ENCODE data around the gene SV2B.

The SV2B gene

GRCh38 chr15:91158415-91159394 is 58.6 kb downstream of the SV2B start:
- TF ChIP-seq HOXD13 (CRISPR knock-in tag; IDR thresholded peaks at IDR 0.05; ENCODE audit: borderline replicate concordance) (no peak), ZNF791 (tag by site-specific recombination; IDR thresholded peaks at IDR 0.05) (no peak), ZNF223 (tag by site-specific recombination; IDR thresholded peaks at IDR 0.05) (no peak)
- no peak overlapping the region for H3K4me3 ChIP-seq (ENCODE audit: low read depth, low read length)
- ChIA-PET POLR2A (no interaction called here), CTCF (interaction anchor here (0.7 to 1.2 kb wide), 3 partner anchors 103 to 1167 kb away, joined by 3 to 7 read pairs (median 6); no protein-coding TSS in a partner anchor)
- no peaks in the 10 kb centered on the region for H3K36me3 ChIP-seq (ENCODE audit: control insufficient read depth in 2 of 2, insufficient read depth in 1 of 2, low read length in 2 of 2)
- H3K4me1 ChIP-seq (ENCODE audit: control insufficient read depth, insufficient read depth, low read length): no peaks in the 10 kb centered on the region
- H3K27ac ChIP-seq (ENCODE audit: extremely low read depth, low read depth, low read length): no peak overlapping the region
- no peaks in the 10 kb centered on the region for H3K9me3 ChIP-seq (ENCODE audit: control insufficient read depth, insufficient read depth, low read depth, low read length)

GRCh38 chr15:91165850-91166249 is 65.8 kb downstream of the SV2B start:
- H3K4me1 ChIP-seq (ENCODE audit: control insufficient read depth, insufficient read depth, low read length): no peaks in the 10 kb centered on the region
- H3K4me3 ChIP-seq (ENCODE audit: low read depth, low read length): no peak overlapping the region
- peaks cover 3% of the 10 kb centered on the region; the same call in 1 of the 2 replicates for H3K9me3 ChIP-seq (ENCODE audit: control insufficient read depth, insufficient read depth, low read depth, low read length)
- H3K36me3 ChIP-seq (ENCODE audit: control insufficient read depth in 2 of 2, insufficient read depth in 1 of 2, low read length in 2 of 2): no peaks in the 10 kb centered on the region
- TF ChIP-seq SETDB1 (IDR thresholded peaks at IDR 0.05; ENCODE audit: insufficient read length, low read length) (peak; percentile 93), TRIM28 (IDR thresholded peaks at IDR 0.05; ENCODE audit: borderline replicate concordance, low read length) (peak; percentile 90), ZNF626 (tag by site-specific recombination; IDR thresholded peaks at IDR 0.05) (0 out of 2 replicates have a peak, but pooled peaks have one; percentile 60)
- TF ChIP-seq, protein P1, sequence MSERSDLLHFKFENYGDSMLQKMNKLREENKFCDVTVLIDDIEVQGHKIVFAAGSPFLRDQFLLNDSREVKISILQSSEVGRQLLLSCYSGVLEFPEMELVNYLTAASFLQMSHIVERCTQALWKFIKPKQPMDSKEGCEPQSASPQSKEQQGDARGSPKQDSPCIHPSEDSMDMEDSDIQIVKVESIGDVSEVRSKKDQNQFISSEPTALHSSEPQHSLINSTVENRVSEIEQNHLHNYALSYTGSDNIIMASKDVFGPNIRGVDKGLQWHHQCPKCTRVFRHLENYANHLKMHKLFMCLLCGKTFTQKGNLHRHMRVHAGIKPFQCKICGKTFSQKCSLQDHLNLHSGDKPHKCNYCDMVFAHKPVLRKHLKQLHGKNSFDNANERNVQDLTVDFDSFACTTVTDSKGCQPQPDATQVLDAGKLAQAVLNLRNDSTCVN (tag by site-specific recombination; optimal IDR thresholded peaks at IDR 0.05): no peak
- H3K27ac ChIP-seq (ENCODE audit: extremely low read depth, low read depth, low read length): no peak overlapping the region
- POLR2A ChIA-PET: no interaction called here
- CTCF ChIA-PET: interaction anchor here (0.7 kb wide), 1 partner anchor 28 kb away, joined by 3 read pairs; no protein-coding TSS in a partner anchor

DNA sequence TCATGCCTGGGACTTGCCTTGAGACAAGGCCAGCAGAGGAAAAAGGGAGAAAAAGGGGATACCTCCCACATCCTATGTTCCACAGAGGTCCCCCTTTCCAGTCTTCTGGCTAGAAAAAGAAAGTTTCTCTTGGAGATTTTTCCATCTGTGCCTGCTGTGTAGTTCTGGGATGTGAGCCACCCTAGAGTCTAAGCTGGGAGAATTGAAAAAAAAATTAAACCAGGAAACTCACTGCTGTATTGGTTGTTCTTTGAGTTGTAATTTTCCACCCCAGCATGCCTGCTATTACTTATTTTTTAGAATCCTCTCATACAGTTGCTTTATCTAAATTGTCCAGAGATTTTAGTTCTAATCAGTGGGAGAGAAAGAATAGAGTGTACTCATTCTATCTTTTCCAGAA is 68.4 kb downstream of the SV2B start:
- POLR2A ChIA-PET: no interaction called here
- Histone ChIP-seq H3K4me1 (ENCODE audit: control insufficient read depth, insufficient read depth, low read length) (no peaks in the 10 kb centered on the region), H3K27ac (ENCODE audit: extremely low read depth, low read depth, low read length) (no peak overlapping the region), H3K4me3 (ENCODE audit: low read depth, low read length) (no peak overlapping the region), H3K9me3 (ENCODE audit: control insufficient read depth, insufficient read depth, low read depth, low read length) (peaks cover 3% of the 10 kb centered on the region; the same call in 1 of the 2 replicates), H3K36me3 (ENCODE audit: control insufficient read depth in 2 of 2, insufficient read depth in 1 of 2, low read length in 2 of 2) (no peaks in the 10 kb centered on the region)
- CTCF ChIA-PET: no interaction called here
- TF ChIP-seq ZNF747 (tag by site-specific recombination; IDR thresholded peaks at IDR 0.05) (no peak), ZNF660 (tag by site-specific recombination; IDR thresholded peaks at IDR 0.05) (no peak), PRDM10 (tag by site-specific recombination; IDR thresholded peaks at IDR 0.05) (no peak), ZNF514 (tag by site-specific recombination; IDR thresholded peaks at IDR 0.05) (no peak), ZBTB21 (tag by site-specific recombination; IDR thresholded peaks at IDR 0.05) (no peak), ZNF2 (tag by site-specific recombination; IDR thresholded peaks at IDR 0.05) (no peak), ZNF768 (tag by site-specific recombination; IDR thresholded peaks at IDR 0.05) (no peak), WT1 (tag by site-specific recombination; IDR thresholded peaks at IDR 0.05) (no peak), ZNF645 (tag by site-specific recombination; IDR thresholded peaks at IDR 0.05) (no peak), ZNF544 (tag by site-specific recombination; IDR thresholded peaks at IDR 0.05) (no peak), TCF7L2 (IDR thresholded peaks at IDR 0.05; ENCODE audit: borderline replicate concordance, low read depth, low read length) (no peak), RBAK (tag by site-specific recombination; IDR thresholded peaks at IDR 0.05) (no peak)
- TF ChIP-seq, protein P2, sequence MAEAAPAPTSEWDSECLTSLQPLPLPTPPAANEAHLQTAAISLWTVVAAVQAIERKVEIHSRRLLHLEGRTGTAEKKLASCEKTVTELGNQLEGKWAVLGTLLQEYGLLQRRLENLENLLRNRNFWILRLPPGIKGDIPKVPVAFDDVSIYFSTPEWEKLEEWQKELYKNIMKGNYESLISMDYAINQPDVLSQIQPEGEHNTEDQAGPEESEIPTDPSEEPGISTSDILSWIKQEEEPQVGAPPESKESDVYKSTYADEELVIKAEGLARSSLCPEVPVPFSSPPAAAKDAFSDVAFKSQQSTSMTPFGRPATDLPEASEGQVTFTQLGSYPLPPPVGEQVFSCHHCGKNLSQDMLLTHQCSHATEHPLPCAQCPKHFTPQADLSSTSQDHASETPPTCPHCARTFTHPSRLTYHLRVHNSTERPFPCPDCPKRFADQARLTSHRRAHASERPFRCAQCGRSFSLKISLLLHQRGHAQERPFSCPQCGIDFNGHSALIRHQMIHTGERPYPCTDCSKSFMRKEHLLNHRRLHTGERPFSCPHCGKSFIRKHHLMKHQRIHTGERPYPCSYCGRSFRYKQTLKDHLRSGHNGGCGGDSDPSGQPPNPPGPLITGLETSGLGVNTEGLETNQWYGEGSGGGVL (tag by site-specific recombination; IDR thresholded peaks at IDR 0.05): no peak
